ENCODE results near the gene CPNE4.

Gene CPNE4

GRCh38 chr3:131518680-131519079 is 516.1 kb downstream of the CPNE4 start:
- DNase-seq: no peak

GRCh38 chr3:131505421-131505820 is 529.4 kb downstream of the CPNE4 start:
- DNase-seq: no peak

- no peak for DNase-seq
Observed at GRCh38 chr3:131503320-131503635, 531.5 kb downstream of the CPNE4 start.

- peak; percentile 69 to 94 for DNase-seq
Observed at GRCh38 chr3:131502530-131503319, 532.1 kb downstream of the CPNE4 start, which contains the start of gene MRPL3. MRPL3 (minus strand) TSS chr3:131502971; CDS start chr3:131502821, 150 bp downstream.

GRCh38 chr3:131501949-131502348 is 532.9 kb downstream of the CPNE4 start:
- DNase-seq: no peak

GRCh38 chr3:131494706-131495105 is 540.1 kb downstream of the CPNE4 start:
- no peak for DNase-seq

- DNase-seq: no peak
Observed at GRCh38 chr3:131491775-131492174, 543.0 kb downstream of the CPNE4 start.

GRCh38 chr3:131491084-131491483 is 543.7 kb downstream of the CPNE4 start:
- DNase-seq: no peak

GRCh38 chr3:131486545-131486944 is 548.3 kb downstream of the CPNE4 start:
- DNase-seq: peak; percentile 14 to 38

GRCh38 chr3:131485119-131485518 is 549.7 kb downstream of the CPNE4 start:
- no peak for DNase-seq

- peak in 1 of 2 experiments; percentile 40 for DNase-seq
Observed at GRCh38 chr3:131484496-131485111, 550.2 kb downstream of the CPNE4 start.

All from NCI-H526 (cell line).